ENCODE measurements around the gene MYBBP1A.

- TF ChIP-seq EP300 (IDR thresholded peaks at IDR 0.05; ENCODE audit: borderline replicate concordance) (no peak), YY1 (IDR thresholded peaks at IDR 0.05; ENCODE audit: low read depth) (no peak), MAX (IDR thresholded peaks at IDR 0.05) (no peak), RAD21 (IDR thresholded peaks at IDR 0.05; ENCODE audit: low read depth) (no peak)
Measured at GRCh38 chr17:4537451-4538235, 17.5 kb downstream of the MYBBP1A start.

All from Ishikawa (cell line).